Epithelial cell of prostate (primary cell): Measurements from ENCODE around the gene SERINC5.
"Not testable (repeated sequence)": the region's sequence is repeated elsewhere in the genome, so short reads cannot be mapped to it uniquely, and the experiment has no call there.

Experiments
- DNase-seq: peaks from one replicate; pipeline ENCODE4 v3.0.0-alpha.2; 2011; ENCODE audit warnings: low read depth, low spot score
- H3K27ac ChIP-seq: fragments of 450-650 bp; 2 replicates; pipeline ENCODE4 v1.5.1; 2017; ENCODE audit warnings: mild to moderate bottlenecking

SERINC5 gene

DNA sequence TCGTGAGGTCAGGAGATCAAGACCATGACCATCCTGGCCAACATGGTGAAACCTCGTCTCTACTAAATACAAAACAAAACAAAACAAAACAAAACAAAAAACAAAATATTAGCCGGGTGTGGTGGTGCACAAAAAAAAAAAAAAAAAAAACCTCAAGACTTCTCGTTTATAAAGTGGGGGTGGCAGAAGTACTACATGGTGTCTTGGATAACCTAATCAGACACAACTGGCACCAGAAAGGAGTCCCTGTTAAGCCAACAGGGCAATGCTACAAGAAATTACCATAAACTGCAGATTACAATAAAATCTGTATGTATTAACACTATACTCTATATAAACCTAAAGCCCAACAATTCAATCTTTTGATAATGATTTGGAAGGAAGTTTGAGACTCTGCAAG is 50.0 kb downstream of the SERINC5 start:
- DNase-seq: no peak
- H3K27ac ChIP-seq: peak overlapping the region; percentile 65

- DNase-seq: no peak
- H3K27ac ChIP-seq: no peak overlapping the region
These were observed 50.8 kb downstream of the SERINC5 start for GRCh38 chr5:80204808-80205614.

DNA sequence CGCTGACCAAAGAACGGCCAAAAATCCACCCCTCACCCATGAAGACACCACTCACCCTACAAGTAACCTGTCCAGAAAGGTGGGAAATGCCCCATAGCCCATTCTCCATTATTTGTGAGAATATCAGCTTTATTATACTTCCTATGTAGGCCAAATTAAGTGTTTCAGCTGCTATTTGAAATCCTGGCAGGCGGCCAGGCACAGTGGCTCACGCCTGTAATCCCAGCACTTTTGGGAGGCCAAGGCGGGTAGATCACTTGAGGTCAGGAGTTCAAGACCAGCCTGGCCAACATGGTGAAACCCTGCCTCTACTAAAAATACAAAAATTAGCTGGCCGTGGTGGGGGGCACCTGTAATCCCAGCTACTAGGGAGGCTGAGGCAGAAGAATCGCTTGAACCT is 54.1 kb downstream of the SERINC5 start:
- H3K27ac ChIP-seq, DNase-seq: not testable (repeated sequence)

GRCh38 chr5:80198920-80199319 is 56.9 kb downstream of the SERINC5 start:
- no peak overlapping the region for H3K27ac ChIP-seq

DNA sequence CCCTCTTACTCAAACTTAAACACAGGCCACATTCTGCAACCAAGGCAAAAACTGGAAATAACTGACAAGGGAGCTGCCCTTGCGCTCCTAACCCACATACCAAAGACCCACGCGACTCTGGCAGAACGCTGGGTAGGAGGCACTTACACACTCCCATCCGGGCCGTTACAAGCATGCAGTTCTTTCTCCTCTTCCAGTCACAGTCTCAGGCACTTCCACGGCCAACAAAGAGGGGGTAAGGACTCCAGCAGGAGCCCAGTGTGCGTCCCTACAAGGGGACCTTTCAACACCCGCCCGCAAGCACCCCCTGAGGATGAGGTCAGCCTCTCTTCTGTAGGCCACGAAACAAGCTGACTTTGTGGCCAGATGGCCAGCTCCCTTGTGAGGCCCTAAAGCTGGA is 57.4 kb downstream of the SERINC5 start:
- H3K27ac ChIP-seq: no peak overlapping the region
- DNase-seq: no peak

More at GRCh38 chr5:80198920-80199319, 56.9 kb downstream of the SERINC5 start:
- DNase-seq: no peak

DNA sequence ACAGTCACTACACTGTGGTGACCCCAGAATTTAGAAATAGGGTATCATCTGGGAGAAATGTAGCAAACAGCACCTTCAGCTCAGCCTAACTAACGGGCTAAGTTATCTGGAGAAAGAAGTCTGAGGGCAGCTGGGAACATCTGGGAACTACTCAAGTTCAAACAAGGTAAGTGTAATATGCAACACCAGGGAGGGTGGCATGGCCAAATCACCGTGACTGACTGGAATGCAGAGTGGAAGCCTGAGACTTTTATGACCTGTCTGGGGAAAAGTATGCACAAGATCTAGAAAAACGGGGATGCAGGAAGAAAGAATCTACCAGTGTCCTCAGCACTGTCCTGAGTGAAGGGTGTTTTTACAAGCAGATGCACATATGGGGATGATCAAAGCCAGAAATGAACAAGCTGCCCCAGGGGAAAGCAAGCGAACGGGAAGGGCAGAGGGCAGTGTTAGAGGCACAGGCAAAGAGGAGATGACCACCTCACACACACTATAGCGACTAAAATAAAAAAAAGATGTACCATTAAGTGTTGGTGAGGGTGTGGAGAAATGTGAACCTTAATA is 59.9 kb downstream of the SERINC5 start:
- no peak for DNase-seq
- no peak overlapping the region for H3K27ac ChIP-seq

DNA sequence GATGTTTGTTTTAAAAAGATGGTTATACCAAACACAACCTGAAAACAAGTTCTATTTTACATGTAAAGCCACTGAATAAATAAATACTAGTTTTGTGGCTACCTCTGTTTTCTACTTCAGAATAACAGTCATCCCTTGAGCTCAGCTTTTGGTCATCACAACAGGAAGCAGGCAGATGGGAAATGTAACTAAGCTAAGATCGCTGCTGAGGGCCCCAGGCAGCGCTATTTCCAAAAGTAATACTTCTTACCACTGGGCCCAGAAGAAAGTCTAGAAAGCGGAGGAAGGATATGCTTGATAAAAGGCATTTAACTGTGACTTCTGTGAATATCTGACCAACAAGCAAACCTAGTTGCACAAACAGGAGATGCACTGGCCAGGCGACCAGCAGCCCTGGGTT is 61.4 kb downstream of the SERINC5 start:
- no peak for DNase-seq
- no peak overlapping the region for H3K27ac ChIP-seq

DNA sequence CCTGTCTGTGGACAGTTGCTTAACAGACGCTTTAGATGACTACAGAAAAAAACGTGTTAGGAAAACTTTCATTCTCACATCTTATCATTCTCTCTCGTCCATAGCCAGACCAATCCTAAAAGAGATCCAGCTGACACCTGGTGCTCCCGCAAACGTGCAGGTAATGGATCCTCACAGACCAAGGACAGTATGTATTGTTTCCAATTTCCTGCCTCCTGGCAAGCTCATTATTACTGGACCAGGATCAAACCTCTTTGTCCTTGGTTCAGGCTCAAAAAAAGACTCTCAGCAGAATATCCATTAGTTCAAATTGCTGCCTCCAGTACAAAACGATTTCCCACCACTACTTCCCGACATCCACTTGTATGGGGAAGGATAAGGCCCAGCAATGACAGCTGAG is 62.4 kb downstream of the SERINC5 start:
- H3K27ac ChIP-seq: no peak overlapping the region

DNA sequence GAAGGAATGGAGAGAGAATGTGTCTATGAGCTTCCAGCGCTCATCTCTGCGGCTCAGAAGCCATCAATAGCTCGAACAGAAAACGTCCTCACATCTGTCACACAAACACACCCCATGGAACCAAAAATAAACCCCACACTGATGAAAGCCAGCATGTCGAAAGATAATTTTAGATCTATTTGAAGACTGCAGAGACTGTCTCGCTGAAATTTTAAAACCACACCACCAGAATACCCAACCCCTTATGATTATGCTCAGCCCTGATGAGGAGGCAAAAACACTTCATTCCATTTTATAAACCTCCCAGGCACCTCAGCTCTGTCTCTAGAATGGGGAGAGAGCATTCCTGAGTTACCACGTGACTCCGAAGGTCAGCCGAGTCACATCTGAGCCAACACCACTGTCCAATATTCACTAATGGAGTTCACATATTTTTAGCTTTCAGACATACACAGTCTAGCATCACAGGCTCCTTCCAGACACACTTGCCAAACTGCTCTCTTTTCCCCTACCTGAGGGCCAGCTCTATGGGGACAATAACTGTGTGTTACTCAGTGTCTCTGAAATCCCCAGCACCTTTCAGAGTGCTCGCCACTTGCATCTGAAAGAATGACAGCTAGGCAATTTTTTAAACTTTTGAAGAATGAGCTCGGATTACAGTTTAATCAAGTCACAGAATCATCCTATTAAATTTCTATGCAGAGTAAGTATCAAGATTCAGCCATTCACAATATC is 63.2 kb downstream of the SERINC5 start:
- DNase-seq: no peak
- H3K27ac ChIP-seq: no peak overlapping the region

More for the DNA sequence above, 62.4 kb downstream of the SERINC5 start:
- no peak for DNase-seq

DNA sequence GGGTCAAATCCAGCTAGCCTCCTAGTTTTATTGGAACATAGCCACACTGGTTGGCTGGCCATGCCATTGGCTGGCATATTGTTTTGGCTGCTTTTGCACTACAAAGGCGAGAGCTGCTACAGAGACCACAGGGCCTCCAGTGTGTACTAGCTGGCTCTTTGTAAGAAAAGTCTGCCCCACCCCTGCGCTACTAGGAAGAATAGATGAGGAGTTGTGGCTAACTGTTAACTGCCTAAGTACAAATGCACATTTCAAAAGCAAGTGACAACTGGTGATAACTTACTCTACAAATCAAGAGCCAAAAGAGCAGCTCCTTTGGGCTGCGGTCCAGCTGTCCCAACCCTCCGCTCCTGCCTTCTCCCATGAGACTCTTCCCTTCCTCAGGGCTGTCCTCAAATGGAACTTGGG is 63.9 kb downstream of the SERINC5 start:
- DNase-seq: no peak
- H3K27ac ChIP-seq: no peak overlapping the region

DNA sequence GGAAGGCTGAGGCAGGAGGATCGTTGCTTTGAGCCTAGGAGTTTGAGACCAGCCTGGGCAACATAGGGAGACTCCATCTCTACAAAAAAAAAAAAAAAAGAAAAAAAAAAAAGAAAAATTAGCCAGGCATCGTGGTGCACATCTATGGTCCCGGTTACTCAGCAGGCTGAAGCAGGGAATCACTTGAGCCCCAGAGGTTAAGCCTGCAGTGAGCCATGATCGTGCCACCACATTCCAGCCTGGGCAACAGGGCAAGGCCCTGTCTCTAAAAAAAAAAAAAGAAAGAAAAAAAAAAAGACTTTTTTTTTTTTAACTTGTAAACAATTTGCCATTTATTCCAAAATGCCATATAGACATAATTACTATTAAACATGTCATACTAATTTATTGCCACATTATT is 64.5 kb downstream of the SERINC5 start:
- H3K27ac ChIP-seq: no peak overlapping the region

DNA sequence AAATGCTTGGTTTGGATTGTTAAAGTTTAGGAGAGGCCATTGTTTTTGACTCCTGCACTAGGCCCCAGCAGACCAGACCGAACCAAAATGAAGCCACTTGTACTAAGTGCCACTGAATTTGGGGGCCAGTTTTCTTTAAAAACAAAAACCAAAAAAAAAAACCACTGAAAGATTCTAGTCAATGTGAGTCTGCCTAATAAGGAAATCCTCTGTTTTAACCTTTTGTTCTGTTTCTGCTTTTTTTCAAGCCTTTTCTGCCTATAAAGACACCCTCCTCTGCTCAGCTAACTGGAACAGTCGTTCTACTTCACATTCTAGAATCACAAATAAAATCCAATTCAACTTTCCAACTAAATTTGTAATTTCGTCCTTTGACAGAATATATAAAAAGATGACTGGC is 64.9 kb downstream of the SERINC5 start:
- DNase-seq: no peak
- no peak overlapping the region for H3K27ac ChIP-seq

More for the DNA sequence above, 64.5 kb downstream of the SERINC5 start:
- DNase-seq: no peak

- no peak for DNase-seq
- no peak overlapping the region for H3K27ac ChIP-seq
These were observed 66.1 kb downstream of the SERINC5 start for GRCh38 chr5:80189701-80190100.

DNA sequence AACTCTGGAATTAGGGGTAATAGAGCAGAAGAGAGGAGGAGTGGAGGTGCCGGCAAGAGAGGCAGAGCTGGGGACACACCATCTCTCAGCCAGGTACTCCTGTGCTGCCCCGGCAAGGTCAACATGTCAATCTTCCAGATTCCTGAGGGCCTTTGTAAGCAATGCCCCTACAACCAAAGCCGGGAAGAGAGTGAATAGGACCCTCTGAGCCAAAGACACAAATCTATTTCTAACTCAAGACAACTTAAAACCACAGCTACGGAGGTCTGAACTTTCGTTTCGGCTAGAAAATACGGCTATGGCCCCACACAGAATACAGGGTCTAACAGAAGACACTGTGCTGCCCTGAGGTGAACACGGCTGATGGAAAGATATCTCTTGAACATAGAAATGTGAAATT is 66.6 kb downstream of the SERINC5 start:
- no peak for DNase-seq
- no peak overlapping the region for H3K27ac ChIP-seq

DNA sequence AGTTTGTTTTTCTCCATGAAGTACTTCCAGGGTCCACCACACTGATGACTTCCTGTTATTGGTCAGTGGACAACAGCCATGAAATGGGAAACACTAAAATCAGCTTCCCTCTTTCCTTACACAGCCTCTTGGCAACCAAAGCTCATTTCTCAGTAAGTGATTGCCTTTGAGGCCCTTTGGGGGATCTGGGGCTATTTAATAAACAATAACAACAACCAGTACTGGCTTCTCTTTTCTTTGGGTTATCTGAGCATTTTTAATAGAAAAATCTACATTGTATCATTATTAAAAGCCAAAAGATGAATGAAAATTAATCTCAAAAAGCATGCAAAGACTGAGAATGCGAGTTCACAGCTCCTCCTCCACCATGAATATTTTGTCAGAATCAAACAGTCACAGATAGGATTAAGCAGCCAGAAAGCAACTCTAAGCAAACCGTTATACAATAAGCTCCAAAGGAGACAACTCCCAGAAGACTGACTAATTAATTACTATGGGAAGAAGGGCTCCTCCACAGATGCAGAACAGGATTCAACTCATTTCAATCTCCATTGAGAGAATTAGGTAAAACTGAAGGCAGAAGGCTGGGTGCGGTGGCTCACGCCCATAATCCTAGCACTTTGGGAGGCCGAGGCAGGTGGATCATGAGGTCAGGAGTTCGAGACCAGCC is 68.3 kb downstream of the SERINC5 start:
- peak overlapping the region; percentile 77 for H3K27ac ChIP-seq

DNA sequence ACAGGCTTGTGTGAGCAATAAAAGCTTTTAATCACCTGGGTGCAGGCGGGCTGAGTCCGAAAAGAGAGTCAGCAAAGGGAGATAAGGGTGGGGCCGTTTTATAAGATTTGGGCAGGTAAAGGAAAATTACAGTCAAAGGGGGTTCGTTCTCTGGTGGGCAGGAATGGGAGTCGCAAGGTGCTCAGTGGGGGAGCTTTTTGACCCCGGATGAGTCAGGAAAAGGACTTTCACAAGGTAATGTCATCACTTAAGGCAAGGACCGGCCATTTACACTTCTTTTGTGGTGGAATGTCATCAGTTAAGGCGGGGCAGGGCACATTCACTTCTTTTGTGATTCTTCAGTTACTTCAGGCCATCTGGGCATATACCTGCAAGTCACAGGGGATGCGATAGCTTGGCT is 70.3 kb downstream of the SERINC5 start:
- peak overlapping the region; percentile 77 for H3K27ac ChIP-seq

More for the DNA sequence above, 68.3 kb downstream of the SERINC5 start:
- DNase-seq: no peak

DNA sequence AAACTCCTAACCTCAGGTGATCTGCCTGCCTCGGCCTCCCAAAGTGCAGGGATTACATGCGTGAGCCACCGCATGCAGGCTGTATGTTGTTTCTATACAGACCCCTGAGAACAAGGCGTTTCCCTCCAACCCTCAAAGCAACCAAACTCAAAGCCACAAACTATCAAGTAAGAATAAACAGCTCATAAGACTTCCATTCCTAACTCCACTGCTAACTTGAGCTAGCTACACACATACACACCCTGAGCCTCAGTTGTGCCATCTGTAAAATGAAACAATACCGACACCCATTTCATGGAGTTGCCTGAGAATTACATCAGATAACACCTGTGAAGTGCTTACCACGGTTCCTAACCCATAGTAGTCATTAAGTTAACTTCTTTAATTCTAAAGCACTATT is 70.8 kb downstream of the SERINC5 start:
- DNase-seq: no peak
- peak overlapping the region; percentile 77 for H3K27ac ChIP-seq

More for the DNA sequence above, 70.3 kb downstream of the SERINC5 start:
- DNase-seq: not testable (repeated sequence)

- peak overlapping the region; percentile 77 for H3K27ac ChIP-seq
- DNase-seq: no peak
These were observed 71.4 kb downstream of the SERINC5 start for GRCh38 chr5:80184235-80185023.

- peak overlapping the region; percentile 77 for H3K27ac ChIP-seq
- not testable (repeated sequence) for DNase-seq
These were observed 72.1 kb downstream of the SERINC5 start for GRCh38 chr5:80183728-80184234.
